ENCODE results near the gene MISP. TPM values are rescaled to one million over a fixed set of nuclear protein-coding genes. Genes with fewer than 3 reads are reported as not detected.

MISP gene
- total and polyA plus RNA-seq, 2 of the 13 experiments (the other 11 are each of a cell fraction or from before 2014, with no cell fraction given) = 0.67 to 1.3 TPM

- TF ChIP-seq ZNF20 (CRISPR knock-in tag; IDR thresholded peaks at IDR 0.05) (no peak), GZF1 (CRISPR knock-in tag; IDR thresholded peaks at IDR 0.05) (no peak), ZBTB49 (CRISPR knock-in tag; IDR thresholded peaks at IDR 0.05; ENCODE audit: borderline replicate concordance) (no peak), PRPF4 (IDR thresholded peaks at IDR 0.05; ENCODE audit: low read depth, low read length, poor library complexity, severe bottlenecking) (no peak), ZNF609 (CRISPR knock-in tag; IDR thresholded peaks at IDR 0.05; ENCODE audit: borderline replicate concordance) (no peak), RCOR2 (CRISPR knock-in tag; IDR thresholded peaks at IDR 0.05) (peak; percentile 34; the same call in 1 of the 2 replicates), FIP1L1 (IDR thresholded peaks at IDR 0.05; ENCODE audit: borderline replicate concordance, insufficient read depth, low read depth, low read length) (no peak), ZMYM2 (CRISPR knock-in tag; IDR thresholded peaks at IDR 0.05) (no peak), TEAD2 (CRISPR knock-in tag; IDR thresholded peaks at IDR 0.05) (no peak), MXI1 (IDR thresholded peaks at IDR 0.05; ENCODE audit: borderline replicate concordance, low read depth, low read length) (no peak)
- TF ChIP-seq, protein P1, sequence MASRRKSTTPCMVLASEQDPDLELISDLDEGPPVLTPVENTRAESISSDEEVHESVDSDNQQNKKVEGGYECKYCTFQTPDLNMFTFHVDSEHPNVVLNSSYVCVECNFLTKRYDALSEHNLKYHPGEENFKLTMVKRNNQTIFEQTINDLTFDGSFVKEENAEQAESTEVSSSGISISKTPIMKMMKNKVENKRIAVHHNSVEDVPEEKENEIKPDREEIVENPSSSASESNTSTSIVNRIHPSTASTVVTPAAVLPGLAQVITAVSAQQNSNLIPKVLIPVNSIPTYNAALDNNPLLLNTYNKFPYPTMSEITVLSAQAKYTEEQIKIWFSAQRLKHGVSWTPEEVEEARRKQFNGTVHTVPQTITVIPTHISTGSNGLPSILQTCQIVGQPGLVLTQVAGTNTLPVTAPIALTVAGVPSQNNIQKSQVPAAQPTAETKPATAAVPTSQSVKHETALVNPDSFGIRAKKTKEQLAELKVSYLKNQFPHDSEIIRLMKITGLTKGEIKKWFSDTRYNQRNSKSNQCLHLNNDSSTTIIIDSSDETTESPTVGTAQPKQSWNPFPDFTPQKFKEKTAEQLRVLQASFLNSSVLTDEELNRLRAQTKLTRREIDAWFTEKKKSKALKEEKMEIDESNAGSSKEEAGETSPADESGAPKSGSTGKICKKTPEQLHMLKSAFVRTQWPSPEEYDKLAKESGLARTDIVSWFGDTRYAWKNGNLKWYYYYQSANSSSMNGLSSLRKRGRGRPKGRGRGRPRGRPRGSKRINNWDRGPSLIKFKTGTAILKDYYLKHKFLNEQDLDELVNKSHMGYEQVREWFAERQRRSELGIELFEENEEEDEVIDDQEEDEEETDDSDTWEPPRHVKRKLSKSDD (CRISPR knock-in tag; IDR thresholded peaks at IDR 0.05; ENCODE audit: low read depth) = no peak
- TF ChIP-seq, protein P2, sequence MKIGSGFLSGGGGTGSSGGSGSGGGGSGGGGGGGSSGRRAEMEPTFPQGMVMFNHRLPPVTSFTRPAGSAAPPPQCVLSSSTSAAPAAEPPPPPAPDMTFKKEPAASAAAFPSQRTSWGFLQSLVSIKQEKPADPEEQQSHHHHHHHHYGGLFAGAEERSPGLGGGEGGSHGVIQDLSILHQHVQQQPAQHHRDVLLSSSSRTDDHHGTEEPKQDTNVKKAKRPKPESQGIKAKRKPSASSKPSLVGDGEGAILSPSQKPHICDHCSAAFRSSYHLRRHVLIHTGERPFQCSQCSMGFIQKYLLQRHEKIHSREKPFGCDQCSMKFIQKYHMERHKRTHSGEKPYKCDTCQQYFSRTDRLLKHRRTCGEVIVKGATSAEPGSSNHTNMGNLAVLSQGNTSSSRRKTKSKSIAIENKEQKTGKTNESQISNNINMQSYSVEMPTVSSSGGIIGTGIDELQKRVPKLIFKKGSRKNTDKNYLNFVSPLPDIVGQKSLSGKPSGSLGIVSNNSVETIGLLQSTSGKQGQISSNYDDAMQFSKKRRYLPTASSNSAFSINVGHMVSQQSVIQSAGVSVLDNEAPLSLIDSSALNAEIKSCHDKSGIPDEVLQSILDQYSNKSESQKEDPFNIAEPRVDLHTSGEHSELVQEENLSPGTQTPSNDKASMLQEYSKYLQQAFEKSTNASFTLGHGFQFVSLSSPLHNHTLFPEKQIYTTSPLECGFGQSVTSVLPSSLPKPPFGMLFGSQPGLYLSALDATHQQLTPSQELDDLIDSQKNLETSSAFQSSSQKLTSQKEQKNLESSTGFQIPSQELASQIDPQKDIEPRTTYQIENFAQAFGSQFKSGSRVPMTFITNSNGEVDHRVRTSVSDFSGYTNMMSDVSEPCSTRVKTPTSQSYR (CRISPR knock-in tag; IDR thresholded peaks at IDR 0.05; ENCODE audit: borderline replicate concordance) = peak; percentile 71; the same call in 1 of the 2 replicates
- TF ChIP-seq, protein P3, sequence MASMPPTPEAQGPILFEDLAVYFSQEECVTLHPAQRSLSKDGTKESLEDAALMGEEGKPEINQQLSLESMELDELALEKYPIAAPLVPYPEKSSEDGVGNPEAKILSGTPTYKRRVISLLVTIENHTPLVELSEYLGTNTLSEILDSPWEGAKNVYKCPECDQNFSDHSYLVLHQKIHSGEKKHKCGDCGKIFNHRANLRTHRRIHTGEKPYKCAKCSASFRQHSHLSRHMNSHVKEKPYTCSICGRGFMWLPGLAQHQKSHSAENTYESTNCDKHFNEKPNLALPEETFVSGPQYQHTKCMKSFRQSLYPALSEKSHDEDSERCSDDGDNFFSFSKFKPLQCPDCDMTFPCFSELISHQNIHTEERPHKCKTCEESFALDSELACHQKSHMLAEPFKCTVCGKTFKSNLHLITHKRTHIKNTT (CRISPR knock-in tag; IDR thresholded peaks at IDR 0.05) = no peak
These were observed at the start of gene MISP (continued) for GRCh38 chr19:750640-751423.

All from HepG2 (cell line).